Fibroblast of mammary gland (primary cell): ENCODE measurements around the gene KRT73.
"Not testable (repeated sequence)": the region's sequence is repeated elsewhere in the genome, so short reads cannot be mapped to it uniquely, and the experiment has no call there.

ENCODE experiments used
- DNase-seq: peaks from one replicate; pipeline ENCODE4 v3.0.0-alpha.2; 2010; ENCODE audit warnings: low read depth
- H3K4me3 ChIP-seq: 2 replicates; pipeline ENCODE4 v1.5.1; 2011; ENCODE audit warnings: low read depth, mild to moderate bottlenecking, low read length, moderate library complexity; ENCODE audit not compliant: control insufficient read depth
- CTCF ChIP-seq: conservative IDR thresholded peaks from 2 replicates; pipeline ENCODE4 v1.5.1; 2011; ENCODE audit warnings: low read depth, low read length, inconsistent platforms; ENCODE audit not compliant: control insufficient read depth, insufficient read depth

Gene KRT73

DNA sequence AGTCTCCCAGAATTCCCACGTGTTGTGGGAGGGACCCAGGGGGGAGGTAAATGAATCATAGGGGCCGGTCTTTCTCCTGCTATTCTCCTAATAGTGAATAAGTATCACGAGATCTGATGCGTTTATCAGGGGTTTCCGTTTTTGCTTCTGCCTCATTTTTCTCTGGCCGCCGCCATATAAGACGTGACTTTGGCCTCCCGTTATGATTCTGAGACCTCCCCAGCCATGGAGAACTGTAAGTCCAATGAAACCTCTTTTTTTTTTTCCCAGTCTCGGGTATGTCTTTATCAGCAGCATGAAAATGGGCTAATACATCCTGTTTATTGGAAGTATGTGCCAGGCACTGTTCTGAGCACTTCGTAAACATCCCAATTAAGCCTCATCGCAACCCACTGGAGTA, 17.9 kb downstream of the KRT73 start:
- no peak for DNase-seq
- no peak overlapping the region for H3K4me3 ChIP-seq
- no peak for TF ChIP-seq CTCF

- TF ChIP-seq CTCF, result no peak
- no peak overlapping the region for H3K4me3 ChIP-seq
- DNase-seq, result no peak
These were observed 18.3 kb downstream of the KRT73 start for GRCh38 chr12:52600071-52600470.

- no peak for TF ChIP-seq CTCF
- DNase-seq, result no peak
- H3K4me3 ChIP-seq, result no peak overlapping the region
These were observed 19.4 kb downstream of the KRT73 start for GRCh38 chr12:52598966-52599365.

- H3K4me3 ChIP-seq, DNase-seq: not testable (repeated sequence)
These were observed 24.1 kb downstream of the KRT73 start for GRCh38 chr12:52594237-52594636.

DNA sequence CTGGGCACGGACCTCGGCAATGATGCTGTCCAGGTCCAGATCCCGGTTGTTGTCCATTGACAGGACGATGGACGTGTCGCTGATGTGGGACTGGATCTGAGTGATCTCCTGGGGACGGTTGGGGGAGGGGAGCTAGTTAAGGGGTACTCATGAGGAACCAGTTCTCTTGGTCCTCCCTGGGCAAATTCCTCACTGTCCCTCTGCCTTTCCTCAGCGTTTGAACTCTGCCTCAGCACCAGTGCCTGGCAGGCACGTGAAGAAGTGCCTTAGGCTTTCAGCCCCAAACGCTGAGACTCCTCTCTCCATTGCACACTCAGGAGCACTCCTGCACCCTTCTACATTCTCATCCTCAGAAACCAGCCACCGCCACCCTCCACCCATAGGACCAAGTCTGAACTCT, 26.8 kb downstream of the KRT73 start:
- no peak overlapping the region for H3K4me3 ChIP-seq
- DNase-seq, result no peak
- TF ChIP-seq CTCF, result no peak

GRCh38 chr12:52590021-52590420, 28.3 kb downstream of the KRT73 start:
- TF ChIP-seq CTCF, result no peak
- no peak overlapping the region for H3K4me3 ChIP-seq
- no peak for DNase-seq

- no peak for TF ChIP-seq CTCF
- no peak for DNase-seq
These were observed 30.8 kb downstream of the KRT73 start for GRCh38 chr12:52587563-52587962.

More at GRCh38 chr12:52587563-52587962, 30.8 kb downstream of the KRT73 start:
- no peak overlapping the region for H3K4me3 ChIP-seq
